Adrenal gland (tissue), 12 donors: ENCODE data around the gene PHETA1. TPM values are rescaled to one million over a fixed set of nuclear protein-coding genes. Genes with fewer than 3 reads are reported as not detected.

ENCODE experiments used
- DNase-seq, 7 donors: peaks; one replicate each; pipeline ENCODE4 v3.0.0-alpha.2; 2019 to 2020
- H3K27ac ChIP-seq, 5 donors: fragments of 200-600 bp; sonication (generic) in 4 of 5; 1 replicate in 3 of 5; 2 replicates in 2 of 5; pipeline versions ENCODE4 v1.5.1 to v1.8.0; 2016 to 2020; ENCODE audit warnings: mild to moderate bottlenecking in 1 of 5
- H3K27me3 ChIP-seq: fragments of 200-600 bp; 2 replicates; pipeline ENCODE4 v1.8.0; 2021
- H3K36me3 ChIP-seq, 2 donors: fragments of 200-600 bp; replicated peaks in 1 of 2; 1 replicate in 1 of 2; 2 replicates in 1 of 2; pipeline versions ENCODE4 v1.5.1 to v1.8.0; 2018 to 2022
- H3K4me1 ChIP-seq, 2 donors: fragments of 200-600 bp; replicated peaks in 1 of 2; 1 replicate in 1 of 2; 2 replicates in 1 of 2; pipeline versions ENCODE4 v1.5.1 to v1.8.0; 2018 to 2021
- H3K4me3 ChIP-seq, 4 donors: fragments of 200-600 bp; sonication (generic) in 3 of 4; one replicate each; pipeline ENCODE4 v1.5.1; 2016 to 2018
- H3K9me3 ChIP-seq, 3 donors: fragments of 200-600 bp; sonication (generic) in 1 of 3; replicated peaks in 1 of 3; 1 replicate in 2 of 3; 2 replicates in 1 of 3; pipeline versions ENCODE4 v1.5.1 to v1.8.0; 2016 to 2021
- CTCF ChIP-seq, 6 experiments: fragments of 450-650 bp in 4 of 6; fragments of 200-600 bp in 2 of 6; sonication (generic) in 1 of 6; IDR thresholded peaks; 1 replicate in 5 of 6; 2 replicates in 1 of 6; pipeline versions ENCODE4 v1.5.1 to v1.8.0; 2016 to 2021; ENCODE audit warnings: antibody characterized with exemption in 6 of 6, mild to moderate bottlenecking in 2 of 6, moderate library complexity in 1 of 6
- POLR2A ChIP-seq, 2 donors: fragments of 450-650 bp; IDR thresholded peaks; one replicate each; pipeline ENCODE4 v1.6.1; 2017; ENCODE audit warnings: antibody characterized with exemption in 2 of 2, mild to moderate bottlenecking in 2 of 2, moderate library complexity in 1 of 2
- WGBS, 4 donors: extraction: QIAGEN DNeasy Blood & Tissue Kit in 2 of 4; methylation state at CpG; one replicate each; pipeline versions ENCODE4 v1.1.5 to v1.1.7; 2013 to 2017; 5-methylcytosine and 5-hydroxymethylcytosine counted together
- intact Hi-C, 2 donors: fragments of 100-400 bp; cut with DNase I; formaldehyde crosslinking; loops; one replicate each; pipeline versions ENCODE4 v1.14.1 to v1.15.0; 2022 to 2023
- polyA plus RNA-seq, 3 donors: library from polyadenylated mRNA; stranded (reverse); fragments of 200-250 nt in 2 of 3; fragments of 350-450 nt in 1 of 3; fragmentation: Illumina TruSeq in 1 of 3; extraction: RNeasy Lipid Tissue Mini Kit (QIAGEN cat#74804) in 1 of 3; gene quantifications; one replicate each; pipeline ENCODE4 v1.2.3, GENCODE V29; 2013 to 2014
- total RNA-seq, 9 donors: library from RNA; depleted of rRNA in 4 of 9; stranded (reverse); fragments of >200 nt in 4 of 9; fragments of 120-200 nt in 1 of 9; fragmentation: NEBNext Ultra II Directional in 1 of 9; extraction: Animal tissue kit (Norgen Biotek cat#: 25700) in 1 of 9; gene quantifications; one replicate each; pipeline versions ENCODE4 v1.1.0 to v1.2.4, GENCODE V29; 2013 to 2023
- donor health status: healthy with polysubstance abuse.
- donor health status: Bipolar disorder and iron deficiency.
- donor health status: DM: yes; HTN: yes; CAD: no.
- donor health status: DM: no; HTN: no; CAD: no.
- donor health status: DM: no; HTN: no; CAD: no.
- donor health status: DM: yes; HTN: yes; CAD: no.

Gene PHETA1
- total and polyA plus RNA-seq, 12 donors = 3.6 to 37.4 (median 20.1) TPM

- Histone ChIP-seq H3K9me3 (no peaks in the 10 kb centered on the region), H3K36me3 (peaks cover 0 to 34% of the 10 kb centered on the region in 2 donors), H3K27me3 (no peaks in the 10 kb centered on the region), H3K4me3 (no peak overlapping the region), H3K4me1 (peaks cover 16 to 40% of the 10 kb centered on the region in 2 donors), H3K27ac (no peak overlapping the region)
- intact Hi-C loops = no loop called here
- 83 to 100% (median 95%) methylated on average over 2 of the region's 2 CpGs for WGBS, 4 donors
- TF ChIP-seq POLR2A (IDR thresholded peaks at IDR 0.05) (no peak), CTCF (IDR thresholded peaks at IDR 0.05) (no peak)
- no peak for DNase-seq
These were observed 48.4 kb upstream of the PHETA1 start for GRCh38 chr12:111417290-111417689.

- Histone ChIP-seq H3K9me3 (no peaks in the 10 kb centered on the region), H3K4me1 (peaks cover 25 to 53% of the 10 kb centered on the region in 2 donors), H3K27ac (no peak overlapping the region), H3K36me3 (peaks cover 0 to 20% of the 10 kb centered on the region in 2 donors), H3K27me3 (no peaks in the 10 kb centered on the region), H3K4me3 (no peak overlapping the region)
- WGBS, 4 donors = 90 to 92% (median 92%) methylated on average over 4 to 7 of the region's 7 CpGs
- no peak for DNase-seq
- intact Hi-C loops = no loop called here
- no peak for TF ChIP-seq CTCF (IDR thresholded peaks at IDR 0.05)
- TF ChIP-seq POLR2A (IDR thresholded peaks at IDR 0.05) = no peak
These were observed 45.9 kb upstream of the PHETA1 start for GRCh38 chr12:111414711-111415252.

- Histone ChIP-seq H3K4me3 (no peak overlapping the region), H3K27ac (peak overlapping the region in 2 of 5 donors; percentile 79 to 84), H3K9me3 (no peaks in the 10 kb centered on the region), H3K27me3 (no peaks in the 10 kb centered on the region), H3K4me1 (peaks cover 22 to 59% of the 10 kb centered on the region in 2 donors), H3K36me3 (peaks cover 0 to 8% of the 10 kb centered on the region in 2 donors)
- intact Hi-C loops = no loop called here
- DNase-seq = peak in 6 of 7 donors; percentile 65 to 89 (median 78)
- WGBS, 4 donors = 47 to 63% (median 57%) methylated on average over 8 to 12 of the region's 12 CpGs
- no peak for TF ChIP-seq CTCF (IDR thresholded peaks at IDR 0.05)
- peak in 1 of 2 donors; percentile 9 for TF ChIP-seq POLR2A (IDR thresholded peaks at IDR 0.05)
These were observed 44.7 kb upstream of the PHETA1 start for GRCh38 chr12:111413442-111414086.

GRCh38 chr12:111412830-111413441 lies 44.0 kb upstream of the PHETA1 start:
- peak overlapping the region in 2 of 5 donors; percentile 79 to 84 for H3K27ac ChIP-seq
- H3K4me1 ChIP-seq = peaks cover 22 to 62% of the 10 kb centered on the region in 2 donors
- 58 to 74% (median 62%) methylated on average over 6 of the region's 6 CpGs for WGBS, 4 donors
- intact Hi-C loops = no loop called here
- H3K36me3 ChIP-seq = peaks cover 0 to 7% of the 10 kb centered on the region in 2 donors
- no peak for TF ChIP-seq CTCF (IDR thresholded peaks at IDR 0.05)
- no peak for TF ChIP-seq POLR2A (IDR thresholded peaks at IDR 0.05)
- H3K9me3 ChIP-seq = no peaks in the 10 kb centered on the region
- DNase-seq = no peak
- H3K27me3 ChIP-seq = no peaks in the 10 kb centered on the region
- H3K4me3 ChIP-seq = no peak overlapping the region
